H1 (cell line): ENCODE data around the gene CA10. TPM values are rescaled to one million over a fixed set of nuclear protein-coding genes. Genes with fewer than 3 reads are reported as not detected.

Experiments
- CTCF ChIA-PET: fragments of 300-600 bp; sonication (Branson Sonifier 250); formaldehyde crosslinking; loops from one replicate; lab custom pipeline; 2021; ENCODE audit not compliant: partially characterized antibody; lab: Charles Lee
- POLR2A ChIA-PET: fragments of 300-600 bp; sonication (Branson Sonifier 250); formaldehyde crosslinking; loops from one replicate; lab custom pipeline; 2021; ENCODE audit warnings: inconsistent platforms; ENCODE audit not compliant: partially characterized antibody; lab: Charles Lee
- DNase-seq, 2 experiments: peaks; one replicate each; pipeline versions ENCODE4 v3.0.0 to v3.0.0-alpha.2; 2010 to 2022; ENCODE audit warnings: low spot score in 2 of 2, low read depth in 1 of 2, mixed read lengths in 1 of 2
- FAIRE-seq: peaks from 2 replicates; lab custom pipeline; 2011; peaks lifted over from hg19 to GRCh38; lab: Jason Lieb, UNC
- H2AFZ ChIP-seq: 2 replicates; pipeline ENCODE4 v1.8.1; 2012; ENCODE audit warnings: low read length, inconsistent platforms
- H2AK5ac ChIP-seq: 2 replicates; pipeline ENCODE4 v1.6.1; 2013; ENCODE audit warnings: low read depth, low read length
- H2BK120ac ChIP-seq: replicated peaks from 2 replicates; pipeline ENCODE3; 2013; ENCODE audit warnings: low read depth, low read length, inconsistent platforms
- H2BK12ac ChIP-seq: 2 replicates; pipeline ENCODE4 v1.6.1; 2013; ENCODE audit warnings: low read depth, low read length
- H2BK15ac ChIP-seq: 2 replicates; pipeline ENCODE4 v1.6.1; 2013; ENCODE audit warnings: low read length
- H2BK20ac ChIP-seq: 2 replicates; pipeline ENCODE4 v1.6.1; 2013; ENCODE audit warnings: low read length
- H2BK5ac ChIP-seq: 2 replicates; pipeline ENCODE4 v1.6.1; 2013; ENCODE audit warnings: low read depth, low read length
- H3K14ac ChIP-seq: 2 replicates; pipeline ENCODE4 v1.6.1; 2013; ENCODE audit warnings: inconsistent platforms; ENCODE audit not compliant: insufficient read length
- H3K18ac ChIP-seq: 2 replicates; pipeline ENCODE4 v1.6.1; 2013; ENCODE audit warnings: low read length; ENCODE audit errors: extremely low read depth
- H3K23ac ChIP-seq: 2 replicates; pipeline ENCODE4 v1.6.1; 2013; ENCODE audit warnings: inconsistent platforms; ENCODE audit not compliant: insufficient read length
- H3K23me2 ChIP-seq: 2 replicates; pipeline ENCODE4 v1.6.1; 2013; ENCODE audit warnings: low read depth, low read length
- H3K27ac ChIP-seq: 2 replicates; pipeline ENCODE4 v1.6.1; 2011; ENCODE audit warnings: low read depth, low read length, inconsistent platforms
- H3K27me3 ChIP-seq, 4 experiments: replicated peaks in 1 of 4; 1 replicate in 1 of 4; 2 replicates in 3 of 4; pipeline versions ENCODE4 v1.6.1 to v1.8.1; 2011 to 2013; ENCODE audit warnings: low read length in 3 of 4, mild to moderate bottlenecking in 3 of 4, inconsistent platforms in 2 of 4, mixed read lengths in 2 of 4, moderate library complexity in 1 of 4; ENCODE audit not compliant: control insufficient read depth in 3 of 4, insufficient read depth in 3 of 4; ENCODE audit errors: extremely low read depth in 1 of 4
- H3K36me3 ChIP-seq, 4 experiments: 2 replicates each; pipeline versions ENCODE4 v1.6.1 to v1.8.1; 2011 to 2013; ENCODE audit warnings: mild to moderate bottlenecking in 4 of 4, low read length in 3 of 4, moderate library complexity in 2 of 4, control low read depth in 1 of 4, inconsistent platforms in 1 of 4; ENCODE audit not compliant: insufficient read depth in 4 of 4, control insufficient read depth in 2 of 4
- H3K4ac ChIP-seq: replicated peaks from 2 replicates; pipeline ENCODE3; 2013; ENCODE audit warnings: low read length, low read depth, mixed read lengths, inconsistent platforms; ENCODE audit not compliant: insufficient read length
- H3K4me1 ChIP-seq, 4 experiments: replicated peaks in 1 of 4; 1 replicate in 1 of 4; 2 replicates in 3 of 4; pipeline versions ENCODE4 v1.6.1 to v1.8.1; 2011 to 2013; ENCODE audit warnings: low read length in 3 of 4, inconsistent platforms in 2 of 4, mixed read lengths in 1 of 4; ENCODE audit not compliant: insufficient read depth in 4 of 4, control insufficient read depth in 3 of 4
- H3K4me2 ChIP-seq, 2 experiments: 2 replicates each; pipeline versions ENCODE4 v1.6.1 to v1.8.1; 2011 to 2013; ENCODE audit warnings: low read depth in 2 of 2, low read length in 2 of 2, control low read depth in 1 of 2, inconsistent platforms in 1 of 2, mild to moderate bottlenecking in 1 of 2; ENCODE audit not compliant: insufficient read depth in 1 of 2
- H3K4me3 ChIP-seq, 4 experiments: fragments of 200-600, 300-600 bp in 1 of 4; sonication (generic), shearing (Covaris generic), sonication (Bioruptor Twin) in 1 of 4; 2 replicates each; pipeline versions ENCODE4 v1.5.1 to v1.8.1; 2011 to 2016; ENCODE audit warnings: low read length in 4 of 4, low read depth in 3 of 4, control low read depth in 2 of 4, inconsistent platforms in 2 of 4, mild to moderate bottlenecking in 2 of 4, mixed read lengths in 1 of 4, moderate library complexity in 1 of 4; ENCODE audit not compliant: insufficient read depth in 2 of 4; ENCODE audit errors: extremely low read depth in 1 of 4
- H3K56ac ChIP-seq: replicated peaks from 2 replicates; pipeline ENCODE3; 2013; ENCODE audit warnings: low read depth, mild to moderate bottlenecking, mixed read lengths, low read length, inconsistent platforms; ENCODE audit not compliant: insufficient read length
- H3K79me1 ChIP-seq: 2 replicates; pipeline ENCODE4 v1.6.1; 2013; ENCODE audit warnings: low read depth, low read length, control low read depth
- H3K79me2 ChIP-seq, 2 experiments: 2 replicates each; pipeline versions ENCODE4 v1.6.1 to v1.8.1; 2012 to 2013; ENCODE audit warnings: low read length in 2 of 2, mild to moderate bottlenecking in 2 of 2, inconsistent platforms in 1 of 2; ENCODE audit not compliant: insufficient read depth in 2 of 2, control insufficient read depth in 1 of 2
- H3K9ac ChIP-seq, 4 experiments: replicated peaks in 1 of 4; 1 replicate in 1 of 4; 2 replicates in 3 of 4; pipeline versions ENCODE4 v1.6.1 to v1.8.1; 2011 to 2013; ENCODE audit warnings: low read depth in 3 of 4, low read length in 3 of 4, control low read depth in 2 of 4, mild to moderate bottlenecking in 2 of 4, moderate library complexity in 2 of 4, inconsistent platforms in 1 of 4; ENCODE audit errors: extremely low read depth in 1 of 4
- H3K9me3 ChIP-seq, 2 experiments: 2 replicates each; pipeline versions ENCODE4 v1.6.1 to v1.8.1; 2012 to 2013; ENCODE audit warnings: mild to moderate bottlenecking in 2 of 2, moderate library complexity in 2 of 2, control low read depth in 1 of 2, inconsistent platforms in 1 of 2, low read depth in 1 of 2, low read length in 1 of 2, mixed read lengths in 1 of 2; ENCODE audit not compliant: insufficient read depth in 2 of 2
- H4K20me1 ChIP-seq, 2 experiments: replicated peaks in 1 of 2; 2 replicates each; pipeline versions ENCODE3 to v1.8.1; 2011 to 2013; ENCODE audit warnings: inconsistent platforms in 2 of 2, low read length in 2 of 2, mild to moderate bottlenecking in 1 of 2; ENCODE audit not compliant: insufficient read depth in 2 of 2, control insufficient read depth in 1 of 2
- H4K5ac ChIP-seq: 2 replicates; pipeline ENCODE4 v1.6.1; 2013; ENCODE audit warnings: low read length, low read depth, mixed read lengths, inconsistent platforms; ENCODE audit not compliant: insufficient read length
- H4K8ac ChIP-seq: 2 replicates; pipeline ENCODE4 v1.8.0; 2013; ENCODE audit warnings: mild to moderate bottlenecking, moderate library complexity, low read length, inconsistent platforms; ENCODE audit not compliant: insufficient read depth; ENCODE audit errors: extremely low read depth
- H4K91ac ChIP-seq: replicated peaks from 2 replicates; pipeline ENCODE3; 2013; ENCODE audit warnings: low read length, mixed read lengths, inconsistent platforms; ENCODE audit not compliant: insufficient read length
- ATF3 ChIP-seq: IDR thresholded peaks from 2 replicates; pipeline ENCODE4 v1.6.1; 2011; ENCODE audit warnings: low read depth, mild to moderate bottlenecking, low read length; ENCODE audit not compliant: insufficient read depth
- BRCA1 ChIP-seq: IDR thresholded peaks from 2 replicates; pipeline ENCODE4 v1.6.1; 2012; ENCODE audit warnings: low read depth, low read length, improper control_type of control experiment
- CEBPB ChIP-seq: IDR thresholded peaks from 2 replicates; pipeline ENCODE4 v1.6.1; 2012; ENCODE audit warnings: low read depth, low read length
- CREB1 ChIP-seq: IDR thresholded peaks from 2 replicates; pipeline ENCODE4 v1.6.1; 2012; ENCODE audit warnings: inconsistent platforms
- EZH2 ChIP-seq: fragments of 200-600 bp; sonication (generic); IDR thresholded peaks from 2 replicates; pipeline ENCODE4 v1.7.1; 2012; ENCODE audit warnings: low read depth, mild to moderate bottlenecking, moderate library complexity, low read length, inconsistent platforms; ENCODE audit not compliant: severe bottlenecking
- HDAC6 ChIP-seq: IDR thresholded peaks from one replicate; pipeline ENCODE4 v1.7.1; 2012; ENCODE audit warnings: low read depth, mild to moderate bottlenecking, inconsistent platforms, low read length, moderate library complexity
- JUND ChIP-seq: IDR thresholded peaks from 2 replicates; pipeline ENCODE4 v1.6.1; 2011; ENCODE audit warnings: mild to moderate bottlenecking, improper control_type of control experiment, low read length
- KDM5A ChIP-seq: fragments of 200-600 bp; IDR thresholded peaks from 2 replicates; pipeline ENCODE4 v1.7.1; 2012; ENCODE audit warnings: mild to moderate bottlenecking, low read length, inconsistent platforms, mixed read lengths
- SAP30 ChIP-seq: fragments of 300-600 bp; sonication (generic); IDR thresholded peaks from 2 replicates; pipeline ENCODE4 v1.7.1; 2012; ENCODE audit warnings: low read length, moderate library complexity, mild to moderate bottlenecking, inconsistent platforms; ENCODE audit not compliant: insufficient read depth, insufficient replicate concordance
- SIN3A ChIP-seq, 2 experiments: IDR thresholded peaks in 1 of 2; conservative IDR thresholded peaks in 1 of 2; 2 replicates each; pipeline ENCODE4 v1.6.1; 2011 to 2012; ENCODE audit warnings: low read length in 2 of 2, improper control_type of control experiment in 1 of 2, low read depth in 1 of 2, mild to moderate bottlenecking in 1 of 2
- SRF ChIP-seq: IDR thresholded peaks from 2 replicates; pipeline ENCODE4 v1.6.1; 2011; ENCODE audit warnings: mild to moderate bottlenecking, low read depth, low read length, moderate library complexity
- TCF12 ChIP-seq: IDR thresholded peaks from 2 replicates; pipeline ENCODE4 v1.6.1; 2011; ENCODE audit warnings: low read depth, mild to moderate bottlenecking, low read length
- TEAD4 ChIP-seq: IDR thresholded peaks from 2 replicates; pipeline ENCODE4 v1.6.1; 2012; ENCODE audit warnings: low read depth, low read length, inconsistent platforms, mixed read lengths
- YY1 ChIP-seq: IDR thresholded peaks from 2 replicates; pipeline ENCODE4 v1.6.1; 2011; ENCODE audit warnings: low read depth, mild to moderate bottlenecking, low read length
- ZNF274 ChIP-seq: IDR thresholded peaks from 2 replicates; pipeline ENCODE4 v1.7.0; 2012; ENCODE audit warnings: low read length, borderline replicate concordance; ENCODE audit errors: extremely low read depth
- WGBS, 2 experiments: shearing (Covaris generic) in 1 of 2; methylation state at CpG; one replicate each; pipeline versions ENCODE4 v1.1.6 to v1.1.7; 2013 to 2015; ENCODE audit warnings: low lambda C conversion rate in 2 of 2, mixed read lengths in 2 of 2, inconsistent platforms in 1 of 2, low coverage in 1 of 2, missing lambda C conversion rate in 1 of 2; ENCODE audit not compliant: insufficient replicate concordance in 2 of 2, insufficient coverage in 1 of 2, insufficient read length in 1 of 2; ENCODE audit errors: extremely low coverage in 1 of 2, missing lambda C conversion rate in 1 of 2; 5-methylcytosine and 5-hydroxymethylcytosine counted together
- polyA plus RNA-seq, 7 experiments: library from polyadenylated mRNA; depleted of rRNA in 3 of 7; stranded (reverse) in 5 of 7; unstranded in 2 of 7; fragments of >200 nt in 5 of 7; fragments of 200-250 nt in 2 of 7; gene quantifications; 1 replicate in 5 of 7; 2 replicates in 1 of 7; 4 replicates in 1 of 7; pipeline versions ENCODE4 v1.2.1 to v1.2.3, GENCODE V29; 2011 to 2013; ENCODE audit warnings: missing spikeins in 2 of 7, mixed read lengths in 2 of 7
- total RNA-seq: library from RNA; stranded (reverse); fragmentation: NEBNext Ultra II Directional; extraction: Animal tissue kit (Norgen Biotek cat#: 25700); gene quantifications from 2 replicates; pipeline ENCODE4 v1.2.1, GENCODE V29; 2021

The CA10 gene
- total and polyA plus RNA-seq, 2 of the 8 experiments (the other 6 are each of a cell fraction or from before 2014, with no cell fraction given), result 0.60 to 0.63 TPM

GRCh38 chr17:51769231-51769630, 389.3 kb downstream of the CA10 start:
- no peaks in the 10 kb centered on the region for H3K79me1 ChIP-seq
- H3K36me3 ChIP-seq, result no peaks in the 10 kb centered on the region
- H2AK5ac ChIP-seq, result no peak overlapping the region
- no peak overlapping the region for H4K5ac ChIP-seq
- H3K27me3 ChIP-seq, result no peaks in the 10 kb centered on the region
- no peak for FAIRE-seq
- no peak overlapping the region for H2BK5ac ChIP-seq
- no peak for DNase-seq
- H3K27ac ChIP-seq, result no peak overlapping the region
- no peak overlapping the region for H2BK120ac ChIP-seq
- H3K4ac ChIP-seq, result no peak overlapping the region
- H2BK15ac ChIP-seq, result no peak overlapping the region
- 97% methylated on average over 2 of the region's 2 CpGs; no CpG with 5 or more reads in 1 of the 2 experiments for WGBS, 2 experiments
- H3K9me3 ChIP-seq, result 0 out of 4 replicates have a peak, but pooled peaks cover 0 to 3% of the 10 kb centered on the region in 2 experiments
- H3K4me2 ChIP-seq, result no peak overlapping the region
- H4K91ac ChIP-seq, result no peak overlapping the region
- H3K18ac ChIP-seq, result no peak overlapping the region
- H2BK20ac ChIP-seq, result no peak overlapping the region
- H2BK12ac ChIP-seq, result no peak overlapping the region
- ChIA-PET CTCF (interaction anchor here (1.0 to 1.2 kb wide), 3 partner anchors 23 to 343 kb away, joined by 3 to 4 read pairs (median 3); no protein-coding TSS in a partner anchor), POLR2A (no interaction called here)
- no peaks in the 10 kb centered on the region for H3K79me2 ChIP-seq
- H3K4me1 ChIP-seq, result no peaks in the 10 kb centered on the region
- no peak overlapping the region for H4K8ac ChIP-seq
- no peaks in the 10 kb centered on the region for H3K23me2 ChIP-seq
- H3K4me3 ChIP-seq, result no peak overlapping the region
- no peak overlapping the region for H2AFZ ChIP-seq
- H3K9ac ChIP-seq, result no peak overlapping the region
- no peak overlapping the region for H3K23ac ChIP-seq
- no peak overlapping the region for H3K14ac ChIP-seq
- H3K56ac ChIP-seq, result no peak overlapping the region
- H4K20me1 ChIP-seq, result no peaks in the 10 kb centered on the region
- TF ChIP-seq CEBPB (no peak), ATF3 (no peak), CREB1 (no peak), TEAD4 (no peak), KDM5A (no peak), ZNF274 (no peak), SAP30 (no peak), HDAC6 (no peak), EZH2 (no peak), JUND (no peak), YY1 (no peak), BRCA1 (no peak), SIN3A (conservative IDR thresholded peaks at IDR 0.05 in 1 of 2, IDR thresholded peaks at IDR 0.05 in 1 of 2; ENCODE audit: low read depth in 1 of 2, low read length in 2 of 2) (no peak), SRF (no peak), TCF12 (no peak)
